Measurements from ENCODE around the gene TUBA4B. TPM values are rescaled to one million over a fixed set of nuclear protein-coding genes. Genes with fewer than 3 reads are reported as not detected.

Gene TUBA4B
- total RNA-seq, 1 donor from 2014 or later = not detected

- intact Hi-C loops (cut with DNase I) = no loop called here
Observed at GRCh38 chr2:219249203-219249980, 3.7 kb upstream of the TUBA4B start.

GRCh38 chr2:219250049-219250781 is 2.8 kb upstream of the TUBA4B start:
- no peaks in the 10 kb centered on the region for H3K9me3 ChIP-seq
- DNase-seq = no peak
- H3K27me3 ChIP-seq = no peaks in the 10 kb centered on the region
- H3K36me3 ChIP-seq = peaks cover 19% of the 10 kb centered on the region
- peak overlapping the region; percentile 91 for H3K27ac ChIP-seq
- TF ChIP-seq CTCF (IDR thresholded peaks at IDR 0.05) = no peak
- no peak for ATAC-seq
- H3K4me1 ChIP-seq = peaks cover 65% of the 10 kb centered on the region
- peak overlapping the region; percentile 36 for H3K4me3 ChIP-seq
- intact Hi-C loops (cut with DNase I) = no loop called here

More at GRCh38 chr2:219249203-219249980, 3.7 kb upstream of the TUBA4B start:
- Histone ChIP-seq H3K4me3 (peak overlapping the region; percentile 36), H3K4me1 (peaks cover 69% of the 10 kb centered on the region), H3K27ac (peak overlapping the region; percentile 91), H3K27me3 (no peaks in the 10 kb centered on the region), H3K36me3 (peaks cover 19% of the 10 kb centered on the region), H3K9me3 (no peaks in the 10 kb centered on the region)
- peak; percentile 58 for ATAC-seq
- TF ChIP-seq CTCF (IDR thresholded peaks at IDR 0.05) = no peak
- peak; percentile 89 for DNase-seq

GRCh38 chr2:219251656-219252055 is 1.4 kb upstream of the TUBA4B start:
- H3K36me3 ChIP-seq = peaks cover 19% of the 10 kb centered on the region
- H3K9me3 ChIP-seq = no peaks in the 10 kb centered on the region
- peaks cover 56% of the 10 kb centered on the region for H3K4me1 ChIP-seq
- no peaks in the 10 kb centered on the region for H3K27me3 ChIP-seq
- peak overlapping the region; percentile 81 for H3K27ac ChIP-seq
- intact Hi-C loops (cut with DNase I) = no loop called here
- H3K4me3 ChIP-seq = peak overlapping the region; percentile 77
- DNase-seq (no peak), ATAC-seq (no peak)
- TF ChIP-seq CTCF (IDR thresholded peaks at IDR 0.05) = no peak

GRCh38 chr2:219252084-219252483 is 959 bp upstream of the TUBA4B start:
- Histone ChIP-seq H3K9me3 (no peaks in the 10 kb centered on the region), H3K27ac (peak overlapping the region; percentile 81), H3K4me1 (peaks cover 51% of the 10 kb centered on the region), H3K27me3 (no peaks in the 10 kb centered on the region), H3K36me3 (peaks cover 16% of the 10 kb centered on the region), H3K4me3 (peak overlapping the region; percentile 77)
- intact Hi-C loops (cut with DNase I) = no loop called here
- no peak for DNase-seq
- ATAC-seq = no peak
- no peak for TF ChIP-seq CTCF (IDR thresholded peaks at IDR 0.05)

- DNase-seq (no peak), ATAC-seq (no peak)
- H3K4me3 ChIP-seq = peak overlapping the region; percentile 77
- no peak for TF ChIP-seq CTCF (IDR thresholded peaks at IDR 0.05)
- H3K27ac ChIP-seq = peak overlapping the region; percentile 81
- H3K9me3 ChIP-seq = no peaks in the 10 kb centered on the region
- H3K4me1 ChIP-seq = peaks cover 48% of the 10 kb centered on the region
- peaks cover 12% of the 10 kb centered on the region for H3K36me3 ChIP-seq
- no peaks in the 10 kb centered on the region for H3K27me3 ChIP-seq
- intact Hi-C loops (cut with DNase I) = no loop called here
Observed at GRCh38 chr2:219252570-219252899, 508 bp upstream of the TUBA4B start.

Data from upper lobe of right lung (tissue), 1 donor.